ENCODE data around the gene MCM8. TPM values are rescaled to one million over a fixed set of nuclear protein-coding genes. Genes with fewer than 3 reads are reported as not detected.

The MCM8 gene
- polyA plus RNA-seq, 1 donor (not counting 4 experiments of a cell fraction or from before 2014, with no cell fraction given): 7.0 TPM

DNA sequence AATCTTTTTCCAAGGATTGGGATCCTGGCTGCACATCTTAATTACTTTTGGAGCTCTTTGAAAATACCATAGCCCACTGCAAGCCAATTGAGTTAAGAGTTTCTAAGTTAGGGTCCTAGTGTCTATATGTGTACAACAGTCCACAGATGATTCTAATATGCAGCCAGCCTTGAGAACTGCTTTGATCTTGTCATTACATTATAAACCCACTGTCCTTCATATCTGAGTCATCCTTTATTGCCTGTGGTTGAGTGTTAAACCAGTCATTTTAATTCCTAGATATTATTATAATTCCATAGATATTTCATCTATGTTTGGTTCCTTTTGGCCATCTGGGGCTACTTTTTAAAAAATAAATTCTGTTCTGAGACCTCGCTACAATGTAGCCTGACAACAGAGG lies 24.1 kb downstream of the MCM8 start:
- H3K9me1 ChIP-seq (ENCODE audit: control insufficient read depth, extremely low read depth, insufficient read depth, low read length): no peaks in the 10 kb centered on the region
- FAIRE-seq: no peak
- no peak overlapping the region for H3K4me2 ChIP-seq (ENCODE audit: control insufficient read depth, extremely low read depth, insufficient read depth, low read depth, low read length)
- H2AFZ ChIP-seq (ENCODE audit: control insufficient read depth, low read length): no peak overlapping the region
- DNase-seq (ENCODE audit: low read depth, low spot score): no peak
- TF ChIP-seq, protein P1, sequence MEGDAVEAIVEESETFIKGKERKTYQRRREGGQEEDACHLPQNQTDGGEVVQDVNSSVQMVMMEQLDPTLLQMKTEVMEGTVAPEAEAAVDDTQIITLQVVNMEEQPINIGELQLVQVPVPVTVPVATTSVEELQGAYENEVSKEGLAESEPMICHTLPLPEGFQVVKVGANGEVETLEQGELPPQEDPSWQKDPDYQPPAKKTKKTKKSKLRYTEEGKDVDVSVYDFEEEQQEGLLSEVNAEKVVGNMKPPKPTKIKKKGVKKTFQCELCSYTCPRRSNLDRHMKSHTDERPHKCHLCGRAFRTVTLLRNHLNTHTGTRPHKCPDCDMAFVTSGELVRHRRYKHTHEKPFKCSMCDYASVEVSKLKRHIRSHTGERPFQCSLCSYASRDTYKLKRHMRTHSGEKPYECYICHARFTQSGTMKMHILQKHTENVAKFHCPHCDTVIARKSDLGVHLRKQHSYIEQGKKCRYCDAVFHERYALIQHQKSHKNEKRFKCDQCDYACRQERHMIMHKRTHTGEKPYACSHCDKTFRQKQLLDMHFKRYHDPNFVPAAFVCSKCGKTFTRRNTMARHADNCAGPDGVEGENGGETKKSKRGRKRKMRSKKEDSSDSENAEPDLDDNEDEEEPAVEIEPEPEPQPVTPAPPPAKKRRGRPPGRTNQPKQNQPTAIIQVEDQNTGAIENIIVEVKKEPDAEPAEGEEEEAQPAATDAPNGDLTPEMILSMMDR (optimal IDR thresholded peaks at IDR 0.05 in 1 of 3, IDR thresholded peaks at IDR 0.05 in 1 of 3, conservative IDR thresholded peaks at IDR 0.05 in 1 of 3; ENCODE audit: extremely low read depth in 1 of 3, insufficient read depth in 2 of 3, low read length in 3 of 3): no peak
- TF ChIP-seq EZH2 (IDR thresholded peaks at IDR 0.05; ENCODE audit: low read length): no peak
- no peaks in the 10 kb centered on the region for H4K20me1 ChIP-seq (ENCODE audit: control insufficient read depth, extremely low read depth, insufficient read depth, low read length)
- H3K4me1 ChIP-seq (ENCODE audit: control insufficient read depth, extremely low read depth, insufficient read depth, low read length): no peaks in the 10 kb centered on the region
- no peak overlapping the region for H3K27ac ChIP-seq (ENCODE audit: control insufficient read depth, insufficient read depth, low read length)
- H3K79me2 ChIP-seq (ENCODE audit: control insufficient read depth, insufficient read depth, low read length): no peaks in the 10 kb centered on the region
- H3K4me3 ChIP-seq (ENCODE audit: control insufficient read depth in 2 of 3, extremely low read depth in 1 of 3, insufficient read depth in 2 of 3, low read depth in 1 of 3, low read length in 3 of 3): no peak overlapping the region
- no peaks in the 10 kb centered on the region for H3K27me3 ChIP-seq (ENCODE audit: control insufficient read depth, extremely low read depth, insufficient read depth, low read length)
- H3K36me3 ChIP-seq (ENCODE audit: control insufficient read depth in 2 of 2, extremely low read depth in 1 of 2, insufficient read depth in 2 of 2, low read length in 2 of 2): peaks cover 5 to 7% of the 10 kb centered on the region in 2 experiments
- dilution Hi-C loops (cut with MboI; ENCODE audit: extremely low pct_ligation_motif_present, low sequenced_read_pairs): no loop called here
- no peaks in the 10 kb centered on the region for H3K9me3 ChIP-seq (ENCODE audit: control insufficient read depth, low read depth, low read length)
- H3K9ac ChIP-seq (ENCODE audit: control insufficient read depth, extremely low read depth, insufficient read depth, low read length): no peak overlapping the region

DNA sequence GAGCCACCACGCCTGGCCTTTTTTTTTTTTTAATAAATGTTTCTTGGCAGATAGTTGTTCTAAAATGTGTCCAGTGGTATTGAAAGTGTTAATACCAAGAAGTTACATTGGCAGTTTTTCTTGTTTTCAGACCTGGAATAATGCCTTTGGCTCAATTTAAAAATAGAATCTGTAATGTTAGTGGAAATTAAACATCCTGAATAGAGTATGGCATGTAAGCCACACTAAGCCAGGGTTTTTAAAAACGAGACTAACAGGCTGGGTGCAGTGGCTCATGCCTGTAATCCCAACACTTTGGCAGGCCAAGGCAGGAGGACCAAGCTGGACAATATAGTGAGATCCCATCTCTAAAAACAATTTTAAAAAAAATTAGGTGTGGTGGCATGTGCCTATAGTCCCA lies 25.3 kb downstream of the MCM8 start:
- Histone ChIP-seq H3K4me1 (ENCODE audit: control insufficient read depth, extremely low read depth, insufficient read depth, low read length) (no peaks in the 10 kb centered on the region), H3K4me2 (ENCODE audit: control insufficient read depth, extremely low read depth, insufficient read depth, low read depth, low read length) (no peak overlapping the region), H3K4me3 (ENCODE audit: control insufficient read depth in 2 of 3, extremely low read depth in 1 of 3, insufficient read depth in 2 of 3, low read depth in 1 of 3, low read length in 3 of 3) (no peak overlapping the region), H3K36me3 (ENCODE audit: control insufficient read depth in 2 of 2, extremely low read depth in 1 of 2, insufficient read depth in 2 of 2, low read length in 2 of 2) (peaks cover 5 to 11% of the 10 kb centered on the region in 2 experiments), H3K79me2 (ENCODE audit: control insufficient read depth, insufficient read depth, low read length) (no peaks in the 10 kb centered on the region), H3K9me3 (ENCODE audit: control insufficient read depth, low read depth, low read length) (no peaks in the 10 kb centered on the region), H4K20me1 (ENCODE audit: control insufficient read depth, extremely low read depth, insufficient read depth, low read length) (no peaks in the 10 kb centered on the region), H3K27me3 (ENCODE audit: control insufficient read depth, extremely low read depth, insufficient read depth, low read length) (no peaks in the 10 kb centered on the region), H3K27ac (ENCODE audit: control insufficient read depth, insufficient read depth, low read length) (no peak overlapping the region), H2AFZ (ENCODE audit: control insufficient read depth, low read length) (no peak overlapping the region), H3K9me1 (ENCODE audit: control insufficient read depth, extremely low read depth, insufficient read depth, low read length) (no peaks in the 10 kb centered on the region), H3K9ac (ENCODE audit: control insufficient read depth, extremely low read depth, insufficient read depth, low read length) (no peak overlapping the region)
- DNase-seq (ENCODE audit: low read depth, low spot score) (no peak), FAIRE-seq (no peak)
- TF ChIP-seq, protein P1 (optimal IDR thresholded peaks at IDR 0.05 in 1 of 3, IDR thresholded peaks at IDR 0.05 in 1 of 3, conservative IDR thresholded peaks at IDR 0.05 in 1 of 3; ENCODE audit: extremely low read depth in 1 of 3, insufficient read depth in 2 of 3, low read length in 3 of 3): no peak
- dilution Hi-C loops (cut with MboI; ENCODE audit: extremely low pct_ligation_motif_present, low sequenced_read_pairs): no loop called here
